ENCODE data around the gene RNF152.

GRCh38 chr18:61917818-61918217 lies 25.0 kb upstream of the RNF152 start:
- TF ChIP-seq CTCF (tag by site-specific recombination; IDR thresholded peaks at IDR 0.05) (no peak), ZBTB21 (tag by site-specific recombination; IDR thresholded peaks at IDR 0.05) (no peak), ZBTB8A (tag by site-specific recombination; IDR thresholded peaks at IDR 0.05) (no peak), ZNF10 (tag by site-specific recombination; IDR thresholded peaks at IDR 0.05) (no peak), ZNF707 (tag by site-specific recombination; IDR thresholded peaks at IDR 0.05) (no peak), ZNF121 (tag by site-specific recombination; IDR thresholded peaks at IDR 0.05) (no peak), ZNF513 (tag by site-specific recombination; IDR thresholded peaks at IDR 0.05) (no peak), ZNF660 (tag by site-specific recombination; IDR thresholded peaks at IDR 0.05) (no peak), ZNF560 (tag by site-specific recombination; IDR thresholded peaks at IDR 0.05; ENCODE audit: borderline replicate concordance) (no peak), ZNF521 (tag by site-specific recombination; IDR thresholded peaks at IDR 0.05) (no peak)

All from HEK293 (cell line).